Spleen (tissue), 7 donors: Measurements from ENCODE around the gene TMEM132C.

ENCODE experiments used
- POLR2A ChIP-seq, 3 donors: fragments of 450-650 bp; IDR thresholded peaks; one replicate each; pipeline ENCODE4 v1.5.1; 2017; ENCODE audit warnings: antibody characterized with exemption in 3 of 3, mild to moderate bottlenecking in 1 of 3
- TF ChIP-seq, protein P1 (sequence below), 11 experiments: fragments of 200-600 bp in 7 of 11; fragments of 450-650 bp in 4 of 11; sonication (generic) in 4 of 11; IDR thresholded peaks in 8 of 11; conservative IDR thresholded peaks in 3 of 11; 1 replicate in 7 of 11; 2 replicates in 4 of 11; pipeline versions ENCODE4 v1.4.0 to v1.8.0; 2016 to 2021; ENCODE audit warnings: antibody characterized with exemption in 11 of 11, inconsistent platforms in 4 of 11, mild to moderate bottlenecking in 1 of 11
- donor health status: DM: no; HTN: no; CAD: no; lungs with moderate emphysema.
- donor health status: DM: no; HTN: no; CAD: no.
- donor health status: DM: no; HTN: no; CAD: no.

DNA sequence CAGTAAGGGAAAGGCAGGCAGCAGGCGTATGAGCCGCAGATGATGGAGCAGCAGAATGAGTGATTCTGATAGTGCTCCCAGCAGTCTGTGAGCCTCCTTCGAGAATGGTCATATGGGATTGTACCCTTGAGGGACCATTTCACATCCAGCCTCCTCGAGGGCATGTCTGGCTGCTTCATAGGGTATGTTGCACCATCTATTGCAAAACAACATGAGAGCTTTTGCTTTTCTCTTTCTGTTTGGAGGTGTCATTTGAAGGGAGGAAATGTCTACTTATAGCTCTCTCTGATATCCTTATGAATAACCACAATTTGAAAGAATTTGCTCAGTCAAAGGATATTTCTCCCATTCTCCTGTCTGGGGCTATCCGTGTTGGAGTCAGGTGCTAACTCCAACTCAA is 172.8 kb downstream of the TMEM132C start:
- TF ChIP-seq POLR2A (IDR thresholded peaks at IDR 0.05) = no peak
- TF ChIP-seq, protein P1, sequence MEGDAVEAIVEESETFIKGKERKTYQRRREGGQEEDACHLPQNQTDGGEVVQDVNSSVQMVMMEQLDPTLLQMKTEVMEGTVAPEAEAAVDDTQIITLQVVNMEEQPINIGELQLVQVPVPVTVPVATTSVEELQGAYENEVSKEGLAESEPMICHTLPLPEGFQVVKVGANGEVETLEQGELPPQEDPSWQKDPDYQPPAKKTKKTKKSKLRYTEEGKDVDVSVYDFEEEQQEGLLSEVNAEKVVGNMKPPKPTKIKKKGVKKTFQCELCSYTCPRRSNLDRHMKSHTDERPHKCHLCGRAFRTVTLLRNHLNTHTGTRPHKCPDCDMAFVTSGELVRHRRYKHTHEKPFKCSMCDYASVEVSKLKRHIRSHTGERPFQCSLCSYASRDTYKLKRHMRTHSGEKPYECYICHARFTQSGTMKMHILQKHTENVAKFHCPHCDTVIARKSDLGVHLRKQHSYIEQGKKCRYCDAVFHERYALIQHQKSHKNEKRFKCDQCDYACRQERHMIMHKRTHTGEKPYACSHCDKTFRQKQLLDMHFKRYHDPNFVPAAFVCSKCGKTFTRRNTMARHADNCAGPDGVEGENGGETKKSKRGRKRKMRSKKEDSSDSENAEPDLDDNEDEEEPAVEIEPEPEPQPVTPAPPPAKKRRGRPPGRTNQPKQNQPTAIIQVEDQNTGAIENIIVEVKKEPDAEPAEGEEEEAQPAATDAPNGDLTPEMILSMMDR (IDR thresholded peaks at IDR 0.05 in 8 of 11, conservative IDR thresholded peaks at IDR 0.05 in 3 of 11) = no peak
